Activated naive CD4-positive, alpha-beta T cell treated with anti-CD3 and anti-CD28 coated beads, Interleukin-2, amount 50 U/mL, for 16 hours (primary cell): ENCODE measurements around the gene TMEM179B.
"Not testable (repeated sequence)": the region's sequence is repeated elsewhere in the genome, so short reads cannot be mapped to it uniquely, and the experiment has no call there.

Experiments used
- DNase-seq: peaks from one replicate; pipeline ENCODE4 v3.0.0-alpha.2; 2020

TMEM179B gene, protein sequence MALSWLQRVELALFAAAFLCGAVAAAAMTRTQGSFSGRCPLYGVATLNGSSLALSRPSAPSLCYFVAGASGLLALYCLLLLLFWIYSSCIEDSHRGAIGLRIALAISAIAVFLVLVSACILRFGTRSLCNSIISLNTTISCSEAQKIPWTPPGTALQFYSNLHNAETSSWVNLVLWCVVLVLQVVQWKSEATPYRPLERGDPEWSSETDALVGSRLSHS

DNA sequence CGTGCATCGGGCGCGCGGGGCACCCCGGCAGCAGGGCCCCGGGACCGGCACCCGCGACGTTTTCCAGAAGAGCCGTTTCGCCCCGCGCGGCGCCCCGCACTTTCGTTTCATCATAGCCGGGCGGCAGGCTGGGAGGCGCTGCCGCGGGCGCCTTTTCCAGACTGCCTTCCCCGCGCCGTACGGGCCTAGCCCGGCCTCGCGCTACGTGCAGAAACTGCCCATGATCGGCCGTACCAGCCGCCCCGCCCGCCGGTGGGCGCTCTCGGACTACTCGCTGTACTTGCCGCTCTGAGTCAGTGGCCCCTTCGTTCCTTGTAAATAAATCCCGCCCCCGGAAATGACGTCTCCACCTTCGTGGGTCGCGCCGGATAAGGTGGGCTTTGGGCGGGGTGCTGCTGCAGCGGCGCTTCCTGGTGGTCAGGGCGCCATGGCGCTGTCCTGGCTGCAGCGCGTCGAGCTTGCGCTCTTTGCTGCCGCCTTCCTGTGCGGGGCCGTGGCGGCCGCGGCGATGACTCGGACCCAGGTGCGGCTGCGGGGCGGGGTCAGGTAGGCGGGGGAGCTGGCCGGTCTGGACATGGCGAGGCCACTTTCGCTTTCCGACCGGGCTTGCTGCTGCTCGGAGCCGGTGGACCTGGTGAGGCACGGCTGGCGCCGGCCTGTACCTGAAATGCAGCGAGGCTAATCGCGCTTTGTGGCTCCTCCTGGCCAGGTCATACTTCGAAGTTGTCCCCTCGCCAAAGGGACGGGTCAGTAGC is at the start of gene TMEM179B:
Gene TMEM179B, plus strand, starts transcription at position 398 of the 755 bp plus-strand sequence. Its CDS starts 30 bp downstream, at position 428.
- peak; percentile 97 for DNase-seq

DNA sequence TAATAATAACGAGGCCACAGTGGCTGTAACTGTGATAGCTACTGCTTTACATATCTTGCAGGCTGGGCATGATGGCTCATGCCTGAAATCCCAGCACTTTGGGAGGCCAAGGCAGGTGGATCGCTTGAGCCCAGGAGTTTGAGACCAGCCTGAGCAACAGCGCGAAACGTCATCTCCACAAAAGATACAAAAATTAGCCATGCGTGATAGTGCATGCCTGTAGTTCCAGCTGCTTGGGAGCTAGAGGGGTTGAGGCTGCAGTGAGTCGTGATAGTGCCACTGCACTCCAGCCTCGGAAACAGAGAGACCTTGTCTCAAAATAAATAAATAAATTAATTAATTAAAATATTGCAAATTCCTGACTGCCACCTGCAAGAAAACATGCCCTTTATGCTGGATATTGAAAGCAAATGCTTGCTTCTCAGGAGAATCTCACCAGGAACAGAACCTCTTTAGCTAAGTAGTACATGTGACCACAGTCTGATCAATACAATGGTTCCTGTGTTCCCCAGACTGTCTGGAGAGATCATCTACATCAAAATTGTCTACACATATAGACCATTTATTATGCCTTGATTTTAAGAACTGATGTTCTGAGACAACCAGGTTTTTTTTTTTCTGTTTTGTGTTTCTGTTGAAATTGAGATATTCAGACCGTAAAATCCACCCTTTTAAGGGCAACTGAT is 39.6 kb upstream of the TMEM179B start:
- DNase-seq: no peak

DNA sequence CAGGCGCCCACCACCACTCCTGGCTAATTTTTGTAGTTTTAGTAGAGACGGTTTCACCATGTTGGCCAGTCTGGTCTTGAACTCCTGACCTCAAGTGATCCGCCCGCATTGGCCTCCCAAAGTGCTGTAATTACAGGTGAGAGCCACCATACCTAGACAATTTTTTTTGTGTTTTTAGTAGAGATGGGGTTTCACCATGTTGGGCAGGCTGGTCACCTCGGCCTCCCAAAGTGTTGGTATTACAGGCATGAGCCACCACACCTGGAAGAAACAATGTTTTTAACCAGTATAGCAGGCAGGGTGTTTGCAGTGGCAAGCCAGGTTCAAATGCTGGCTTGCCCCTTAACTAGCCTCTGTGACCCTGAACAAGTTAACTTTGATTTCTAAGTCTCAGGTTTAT is 37.3 kb upstream of the TMEM179B start:
- not testable (repeated sequence) for DNase-seq

DNA sequence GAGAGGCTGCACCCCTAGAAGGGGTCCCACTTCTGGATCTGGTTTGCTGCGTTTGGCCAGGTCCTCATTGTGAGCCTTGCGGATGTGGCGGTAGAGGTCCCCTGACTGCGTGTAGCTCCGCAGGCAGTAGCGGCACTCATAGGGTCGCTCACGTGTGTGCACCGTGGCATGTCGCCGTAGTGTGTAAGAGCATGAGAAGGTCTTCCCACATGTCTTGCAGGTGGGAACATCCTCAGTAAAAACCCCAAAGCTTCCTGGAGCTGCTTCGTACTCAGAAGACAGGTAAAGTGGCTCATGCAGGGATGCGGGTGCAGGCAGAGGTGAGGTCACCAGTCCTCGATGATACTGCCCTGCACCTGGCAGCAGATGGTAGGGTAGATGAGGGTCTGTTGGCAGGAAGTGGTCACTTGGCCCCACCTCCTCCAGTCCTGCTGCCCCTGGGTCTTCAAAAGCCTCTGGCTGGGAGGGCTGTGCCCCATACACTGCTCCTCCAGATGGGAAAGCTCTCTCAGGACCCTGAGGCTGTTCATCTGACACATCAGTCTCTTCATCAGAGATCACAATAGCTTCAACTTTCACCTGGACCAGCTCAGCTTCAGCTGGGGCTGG is 34.9 kb upstream of the TMEM179B start:
- no peak for DNase-seq

DNA sequence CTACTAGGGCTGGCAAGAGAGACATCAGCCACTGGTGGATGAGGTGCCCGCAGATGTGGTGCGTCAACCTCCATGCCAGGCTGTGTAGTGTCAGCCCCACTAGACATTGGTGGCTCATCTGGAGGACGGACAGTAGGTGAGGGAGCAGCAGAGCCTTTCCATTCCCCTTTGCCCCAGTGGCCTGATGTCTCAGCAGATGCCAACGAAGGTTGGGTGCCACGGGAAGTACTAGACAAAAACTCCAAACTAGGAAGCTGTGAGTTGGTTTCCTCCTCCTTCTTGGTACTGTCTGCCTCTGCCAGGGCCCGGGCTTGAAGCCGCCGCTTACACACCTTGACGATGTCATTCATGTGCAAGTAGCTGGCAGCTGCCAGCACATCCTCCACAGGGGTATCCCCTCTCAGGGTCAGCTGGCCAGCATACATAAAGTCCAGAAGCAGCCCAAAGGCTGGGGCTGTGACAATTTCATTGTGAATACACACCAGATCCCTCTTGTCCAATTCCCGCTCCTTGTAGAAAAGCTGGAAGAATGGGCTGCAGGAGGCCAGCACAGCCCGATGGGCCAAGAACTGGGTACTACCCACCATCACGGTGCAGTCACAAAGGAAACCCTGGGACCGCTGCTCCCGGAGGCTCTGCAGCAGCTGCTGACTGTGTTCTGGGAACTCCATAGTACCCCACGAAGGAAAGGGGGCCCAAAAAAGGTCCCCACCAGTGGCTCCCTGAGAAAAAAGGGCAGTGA is 34.0 kb upstream of the TMEM179B start:
- DNase-seq: no peak

DNA sequence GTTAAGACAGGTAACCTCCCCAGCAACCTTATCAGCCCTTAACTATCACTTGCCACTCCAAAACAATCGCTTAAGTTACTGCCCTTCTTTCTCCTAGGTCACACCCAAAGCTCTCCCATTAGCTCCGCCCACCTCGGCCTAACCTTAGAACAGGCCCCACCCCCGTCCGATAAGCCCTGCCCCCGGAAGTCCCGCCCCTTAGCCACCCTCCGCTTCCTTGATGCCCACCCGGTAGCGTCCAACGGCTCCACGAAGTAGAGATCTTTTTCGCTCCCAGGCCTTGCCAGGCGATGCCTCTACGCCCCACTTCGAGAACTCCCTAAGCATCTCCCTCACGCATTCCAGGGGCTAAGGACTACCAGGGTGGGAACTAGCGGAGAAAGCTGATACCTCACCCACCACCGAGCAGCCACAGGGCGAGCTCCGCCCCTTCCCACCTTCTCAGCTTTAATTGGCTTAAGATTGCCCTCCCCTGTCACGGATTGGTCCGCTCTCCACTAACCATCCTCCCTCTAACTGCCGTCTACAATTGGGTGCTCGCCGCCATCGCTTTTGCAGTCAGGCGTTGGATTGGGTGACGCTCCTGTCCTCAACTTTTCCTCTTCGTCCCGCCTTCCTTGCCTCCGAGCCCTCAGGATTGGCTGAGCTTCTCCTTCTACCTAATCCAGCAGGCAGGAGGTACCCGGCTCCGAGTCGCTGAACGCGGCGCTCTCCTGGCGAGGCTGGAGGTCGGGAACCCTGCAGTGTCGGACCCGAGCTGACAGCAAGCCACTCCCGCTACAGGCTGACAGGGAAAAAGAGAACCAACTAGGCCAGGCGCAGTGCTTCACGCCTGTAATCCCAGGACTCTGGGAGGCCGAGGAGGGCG is 33.2 kb upstream of the TMEM179B start, which contains the start of gene ZBTB3:
Gene ZBTB3, minus strand, starts transcription at position 425 of the 868 bp plus-strand sequence. CDS start 496 bp downstream, outside the sequence.
- DNase-seq: peak; percentile 95

DNA sequence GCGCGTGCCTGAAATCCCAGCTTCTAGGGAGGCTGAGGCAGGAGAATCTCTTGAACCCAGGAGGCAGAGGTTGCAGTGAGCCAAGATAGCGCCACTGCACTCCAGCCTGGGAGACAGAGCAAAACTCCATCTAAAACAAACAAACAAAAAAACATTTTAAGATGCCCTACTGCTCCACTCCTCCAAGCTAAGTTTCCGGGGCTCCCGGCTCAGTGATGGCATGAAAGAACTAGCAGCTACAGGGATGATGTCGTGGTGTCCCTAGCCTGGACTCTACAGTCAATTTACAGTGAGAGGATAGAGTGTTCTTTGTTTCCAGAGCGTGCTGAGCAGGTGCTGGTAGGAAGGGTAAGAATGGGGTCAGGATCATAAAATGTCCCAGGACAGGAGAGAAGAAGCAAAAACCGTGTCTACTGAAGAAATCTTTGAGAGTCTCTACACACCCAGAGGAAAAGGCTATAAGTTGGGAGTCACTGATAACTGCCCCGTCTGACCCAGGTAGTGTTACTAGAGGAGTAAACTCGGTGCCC is 32.1 kb upstream of the TMEM179B start:
- no peak for DNase-seq

DNA sequence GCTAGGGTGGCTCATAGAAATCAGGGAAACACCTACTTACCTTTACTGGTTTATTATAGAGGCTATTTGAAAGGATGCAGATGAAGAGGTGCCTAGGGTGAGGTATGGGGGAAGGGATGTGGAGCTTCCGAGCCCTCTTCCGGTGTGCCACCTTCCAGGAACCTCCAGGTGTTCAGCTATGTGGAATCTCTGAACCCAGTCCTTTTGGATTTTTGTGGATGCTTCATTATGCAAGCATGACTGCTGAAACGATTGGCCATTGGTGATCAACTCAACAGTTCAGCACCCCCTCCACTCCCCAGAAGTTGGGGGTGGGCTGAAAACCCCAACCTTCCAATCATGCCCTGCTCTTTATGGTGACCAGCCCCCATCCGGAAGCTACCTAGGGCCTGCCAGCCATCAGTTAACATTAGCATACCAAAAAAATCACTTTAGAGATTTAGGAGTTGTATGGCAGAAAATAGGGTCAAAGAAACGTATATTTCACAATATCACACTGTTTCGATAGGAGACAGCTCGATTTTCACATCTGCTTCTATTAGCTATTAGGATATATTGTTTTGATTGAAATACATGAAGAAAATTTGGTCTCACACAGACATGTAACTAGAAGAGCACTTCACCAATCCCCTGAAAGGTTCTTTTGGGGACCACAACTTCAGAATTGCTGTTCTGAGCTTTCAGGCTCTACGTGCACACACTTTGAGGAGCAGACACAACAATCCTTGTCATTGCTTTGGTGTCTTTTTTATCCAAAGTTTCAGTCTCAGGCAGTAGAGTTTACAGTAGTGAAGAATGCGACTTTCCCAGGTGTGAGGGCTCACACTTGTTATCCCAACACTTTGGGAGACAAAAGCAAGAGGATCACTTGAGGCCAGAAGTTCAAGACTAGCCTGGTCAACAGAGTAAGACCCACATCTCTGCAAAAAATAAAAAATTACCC is 29.1 kb upstream of the TMEM179B start:
- DNase-seq: no peak

DNA sequence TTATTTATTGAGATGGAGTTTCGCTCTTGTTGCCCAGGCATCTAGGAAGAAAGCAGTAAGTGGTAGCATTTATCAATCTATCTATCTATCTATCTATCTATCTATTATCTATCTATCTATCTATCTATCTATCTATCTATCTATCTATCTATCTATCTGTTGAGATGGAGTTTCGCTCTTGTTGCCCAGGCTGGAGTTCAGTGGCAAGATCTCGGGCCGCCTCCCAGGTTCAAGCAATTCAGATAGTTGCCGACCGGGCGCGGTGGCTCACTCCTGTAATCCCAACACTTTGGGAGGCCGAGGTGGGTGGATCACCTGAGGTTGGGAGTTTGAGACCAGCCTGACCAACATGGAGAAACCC is 26.4 kb upstream of the TMEM179B start:
- DNase-seq: not testable (repeated sequence)

DNA sequence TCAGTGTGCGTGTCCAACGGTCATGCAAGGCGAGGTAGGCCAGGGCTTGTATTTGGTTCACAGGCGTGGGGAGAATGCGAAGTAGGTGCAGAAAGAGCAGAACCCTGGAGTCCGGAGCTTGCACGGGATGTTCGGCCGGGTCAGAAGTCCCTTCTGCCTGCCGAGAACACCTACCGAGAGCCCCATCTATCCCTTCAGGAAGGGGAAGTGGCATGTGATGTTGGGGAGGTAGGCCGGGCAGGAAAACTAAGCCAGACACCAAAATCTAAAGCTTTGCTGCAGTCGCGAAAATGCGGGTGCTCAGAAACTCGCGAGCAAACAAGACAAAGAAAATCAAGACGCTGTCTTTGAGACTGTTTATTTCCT is 16.4 kb upstream of the TMEM179B start:
- peak; percentile 16 for DNase-seq

DNA sequence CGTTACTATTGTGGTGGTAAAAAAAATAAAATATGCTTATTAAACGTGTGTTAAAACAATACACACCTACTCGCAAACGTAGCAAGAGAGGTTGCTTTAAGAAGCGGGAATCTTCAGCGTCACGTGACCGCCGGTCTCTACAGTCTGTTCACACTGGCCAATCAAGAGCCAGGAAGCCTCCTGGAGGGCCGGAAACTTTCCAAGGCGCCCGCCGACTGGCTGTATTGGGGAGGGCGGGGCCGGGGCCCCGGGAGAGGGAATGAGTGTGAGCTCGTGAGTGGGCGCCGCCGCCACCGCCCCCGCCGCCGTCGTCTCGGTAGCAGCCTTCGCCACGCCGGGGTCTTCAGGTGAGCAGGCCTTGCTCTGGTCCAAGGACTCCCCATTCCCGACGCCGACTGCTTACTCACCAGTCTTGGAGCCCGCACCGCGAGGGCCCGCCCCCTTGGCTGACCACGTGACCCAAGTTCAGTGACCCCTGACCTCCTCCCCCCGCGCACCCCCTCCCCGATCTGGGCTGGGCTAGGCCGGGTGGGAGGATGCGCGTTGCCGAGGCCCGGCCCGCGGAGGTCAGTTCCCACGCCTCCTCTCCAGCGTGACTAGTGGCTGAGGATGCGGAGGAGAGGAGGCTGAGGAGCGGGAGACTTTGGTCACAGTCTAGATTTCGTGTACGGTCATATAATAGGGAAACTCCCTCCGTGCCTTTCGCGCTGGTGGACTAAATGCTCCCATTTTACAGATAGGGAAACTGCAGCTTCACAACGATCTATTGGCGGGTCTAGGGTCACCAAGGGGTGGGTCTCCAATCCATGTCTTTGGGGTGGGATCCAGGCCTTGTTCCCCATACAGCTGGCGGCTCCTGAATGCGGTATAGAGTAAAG is 15.8 kb upstream of the TMEM179B start, which contains the start of gene TAF6L:
Gene TAF6L, plus strand, starts transcription at position 253 of the 878 bp plus-strand sequence. CDS start 4,388 bp downstream, outside the sequence.
- peak; percentile 93 for DNase-seq

DNA sequence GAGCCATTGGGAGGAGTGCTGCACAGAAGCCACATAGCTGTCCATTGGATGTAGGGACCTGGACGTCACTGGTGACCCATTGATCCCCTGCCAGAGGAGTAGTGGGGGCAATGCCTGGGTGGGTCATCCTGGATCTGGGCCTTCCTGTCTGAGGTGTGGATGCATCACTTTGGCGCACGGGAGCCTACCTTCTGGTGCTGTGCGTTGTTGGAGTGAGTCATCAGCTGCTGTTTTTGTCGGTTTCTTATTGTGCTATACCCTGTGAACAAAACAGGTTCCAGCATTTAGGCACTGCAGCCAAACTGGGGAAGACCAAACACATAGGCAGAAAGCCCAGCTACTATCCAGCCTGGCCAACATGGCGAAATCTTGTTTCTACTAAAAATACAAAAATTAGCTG is 12.8 kb upstream of the TMEM179B start:
- no peak for DNase-seq

DNA sequence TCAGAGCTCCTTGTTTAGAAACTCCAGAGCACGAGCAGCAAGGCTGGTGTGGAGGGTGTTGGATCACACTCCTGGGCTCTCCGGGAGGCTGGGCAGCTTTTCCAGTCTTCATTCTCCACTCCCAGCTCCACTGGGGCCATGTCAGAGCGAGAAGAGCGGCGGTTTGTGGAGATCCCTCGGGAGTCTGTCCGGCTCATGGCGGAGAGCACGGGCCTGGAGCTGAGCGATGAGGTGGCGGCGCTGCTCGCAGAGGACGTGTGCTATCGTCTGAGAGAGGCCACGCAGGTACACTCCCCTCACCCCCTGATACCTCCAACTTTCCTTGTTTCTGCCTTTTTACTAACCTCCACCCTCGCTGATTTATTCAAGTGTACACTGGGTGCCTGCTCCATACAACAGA is 11.6 kb upstream of the TMEM179B start:
- no peak for DNase-seq

DNA sequence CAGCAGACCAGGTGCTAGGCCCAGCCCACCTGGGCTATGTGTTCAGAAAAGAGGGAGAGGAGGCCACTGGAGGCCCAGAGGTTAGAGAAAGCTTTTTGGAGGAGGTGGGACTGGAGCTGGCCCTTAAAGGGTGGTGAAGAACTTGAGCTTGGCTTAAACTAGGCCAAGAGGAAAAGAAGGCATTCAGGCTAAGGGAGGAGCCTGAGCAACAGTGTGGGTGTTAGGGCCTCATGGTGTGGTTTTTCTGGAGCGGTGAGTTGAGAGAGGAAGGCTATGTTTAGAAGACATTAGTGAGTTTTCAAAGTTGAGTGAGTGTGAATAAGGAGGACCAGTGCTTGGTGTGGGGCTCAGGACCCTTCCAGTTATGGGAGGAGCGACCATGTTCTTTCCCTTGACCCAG is 9.8 kb upstream of the TMEM179B start:
- no peak for DNase-seq

DNA sequence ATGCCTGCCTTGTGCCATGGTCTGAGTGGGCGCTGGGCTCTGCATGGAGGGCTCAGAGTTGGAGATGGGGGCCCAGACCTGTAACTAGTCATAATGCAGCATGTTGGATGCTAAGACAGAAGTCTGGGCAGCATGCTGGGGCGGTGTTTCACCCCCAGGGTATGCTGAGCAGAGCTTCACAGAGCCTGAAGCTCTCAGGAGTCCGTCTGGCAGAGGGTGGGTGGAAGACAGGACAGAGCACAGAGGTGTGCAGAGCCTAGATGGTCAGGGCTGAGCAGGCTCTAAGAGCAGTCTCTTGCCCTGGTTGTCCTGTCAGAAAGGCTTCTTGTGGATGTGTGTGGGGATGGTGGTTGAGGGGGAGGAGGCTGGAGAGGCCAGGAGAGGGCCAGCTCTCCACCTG is 8.8 kb upstream of the TMEM179B start:
- DNase-seq: no peak

DNA sequence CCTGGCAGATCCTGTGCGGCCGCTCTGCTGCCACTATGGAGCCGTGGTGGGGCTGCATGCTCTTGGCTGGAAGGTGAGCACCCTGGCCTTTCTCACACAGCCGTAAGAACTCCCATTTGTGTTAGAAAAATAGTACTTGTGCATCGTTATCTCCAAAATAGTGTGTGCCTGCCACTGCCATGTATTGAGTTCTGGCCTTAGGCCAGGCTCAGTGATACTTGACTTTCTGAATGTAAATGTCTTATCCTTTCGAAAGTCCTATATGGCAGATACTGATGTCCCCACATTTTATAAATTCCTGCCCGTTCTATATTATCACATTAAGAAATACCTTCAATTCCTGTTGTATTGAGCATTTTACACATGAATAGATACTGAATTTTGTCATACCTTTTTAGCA is 4.4 kb upstream of the TMEM179B start:
- no peak for DNase-seq

DNA sequence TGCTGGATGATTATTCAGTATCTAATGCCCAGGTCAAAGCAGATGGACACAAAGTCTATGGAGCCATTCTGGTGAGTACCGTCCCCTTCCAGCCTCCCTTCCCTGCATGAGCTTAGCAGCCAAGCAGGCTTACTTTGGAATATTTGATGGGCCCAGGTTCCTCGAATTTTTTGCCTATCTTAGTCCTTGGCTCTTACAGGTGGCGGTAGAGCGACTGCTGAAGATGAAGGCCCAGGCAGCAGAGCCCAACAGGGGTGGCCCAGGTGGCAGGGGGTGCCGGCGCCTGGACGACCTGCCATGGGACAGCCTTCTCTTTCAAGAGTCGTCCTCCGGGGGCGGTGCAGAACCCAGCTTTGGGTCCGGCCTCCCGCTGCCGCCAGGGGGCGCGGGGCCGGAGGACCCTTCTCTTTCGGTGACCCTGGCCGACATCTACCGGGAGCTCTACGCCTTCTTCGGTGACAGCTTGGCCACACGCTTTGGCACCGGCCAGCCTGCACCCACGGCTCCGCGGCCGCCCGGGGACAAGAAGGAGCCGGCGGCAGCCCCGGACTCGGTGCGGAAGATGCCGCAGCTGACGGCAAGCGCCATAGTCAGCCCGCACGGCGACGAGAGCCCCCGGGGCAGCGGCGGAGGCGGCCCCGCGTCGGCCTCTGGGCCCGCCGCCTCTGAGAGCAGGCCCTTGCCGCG is 741 bp upstream of the TMEM179B start:
- peak; percentile 82 for DNase-seq

DNA sequence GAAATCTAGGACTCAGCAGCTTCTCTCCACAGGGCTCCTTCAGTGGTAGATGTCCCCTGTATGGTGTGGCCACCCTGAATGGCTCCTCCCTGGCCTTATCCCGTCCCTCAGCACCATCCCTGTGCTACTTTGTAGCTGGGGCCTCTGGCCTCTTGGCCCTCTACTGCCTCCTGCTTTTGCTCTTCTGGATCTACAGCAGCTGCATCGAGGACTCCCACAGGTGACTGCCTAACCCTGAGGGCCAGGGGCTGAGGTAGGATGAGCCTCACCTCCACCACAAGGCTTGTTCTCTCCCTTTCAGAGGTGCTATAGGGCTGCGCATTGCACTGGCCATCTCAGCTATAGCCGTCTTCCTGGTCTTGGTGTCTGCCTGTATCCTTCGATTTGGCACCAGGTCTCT is 1.8 kb downstream of the TMEM179B start:
- DNase-seq: no peak

DNA sequence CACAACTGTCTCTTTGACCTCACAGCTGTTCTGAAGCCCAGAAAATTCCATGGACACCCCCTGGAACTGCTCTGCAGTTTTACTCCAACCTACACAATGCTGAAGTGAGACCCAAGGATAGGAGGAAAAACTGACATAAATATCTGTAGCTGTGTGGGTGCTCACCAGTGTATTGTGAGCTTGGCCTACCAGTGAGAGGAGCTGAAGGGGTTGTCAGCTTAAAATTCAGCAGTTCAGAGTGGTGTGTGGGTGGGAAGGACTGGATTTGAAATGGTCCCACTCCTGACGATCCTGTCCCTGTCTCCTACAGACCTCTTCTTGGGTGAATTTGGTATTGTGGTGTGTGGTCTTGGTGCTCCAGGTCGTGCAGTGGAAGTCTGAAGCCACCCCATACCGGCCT is 2.4 kb downstream of the TMEM179B start:
- no peak for DNase-seq
